Mesenteric fat pad (tissue), 1 donor: ENCODE results near the gene TBK1. TPM values are rescaled to one million over a fixed set of nuclear protein-coding genes. Genes with fewer than 3 reads are reported as not detected.
"Not testable (repeated sequence)": the region's sequence is repeated elsewhere in the genome, so short reads cannot be mapped to it uniquely, and the experiment has no call there.

ENCODE experiments used
- DNase-seq: peaks from one replicate; pipeline ENCODE4 v3.0.0-alpha.2; 2020; ENCODE audit warnings: low spot score
- total RNA-seq: library from RNA; stranded (reverse); fragmentation: NEBNext Ultra II Directional; extraction: Animal tissue kit (Norgen Biotek cat#: 25700); gene quantifications from one replicate; pipeline ENCODE4 v1.2.1, GENCODE V29; 2021
- donor health status: DM: yes; HTN: yes; CAD: no.

The TBK1 gene
- total RNA-seq, 1 donor from 2014 or later = 23.4 TPM

- no peak for DNase-seq
Observed at GRCh38 chr12:64494998-64495729, 43.2 kb downstream of the TBK1 start.

GRCh38 chr12:64496839-64497400, 45.0 kb downstream of the TBK1 start:
- DNase-seq = no peak

GRCh38 chr12:64497484-64497883, 45.6 kb downstream of the TBK1 start:
- no peak for DNase-seq

- DNase-seq = no peak
Observed at GRCh38 chr12:64497903-64498302, 46.0 kb downstream of the TBK1 start.

- DNase-seq = no peak
Observed at GRCh38 chr12:64500394-64500793, 48.5 kb downstream of the TBK1 start.

GRCh38 chr12:64501486-64501885, 49.6 kb downstream of the TBK1 start:
- DNase-seq = no peak

- DNase-seq = no peak
Observed at GRCh38 chr12:64506955-64507354, 55.0 kb downstream of the TBK1 start.

GRCh38 chr12:64510667-64511066, 58.7 kb downstream of the TBK1 start:
- no peak for DNase-seq

GRCh38 chr12:64518396-64518795, 66.5 kb downstream of the TBK1 start:
- no peak for DNase-seq

- no peak for DNase-seq
Observed at GRCh38 chr12:64521833-64522232, 69.9 kb downstream of the TBK1 start.

- no peak for DNase-seq
Observed at GRCh38 chr12:64522316-64522715, 70.4 kb downstream of the TBK1 start.

- no peak for DNase-seq
Observed at GRCh38 chr12:64522807-64523206, 70.9 kb downstream of the TBK1 start.

GRCh38 chr12:64523565-64524444, 71.9 kb downstream of the TBK1 start:
- not testable (repeated sequence) for DNase-seq

GRCh38 chr12:64525461-64526160, 73.7 kb downstream of the TBK1 start:
- DNase-seq = no peak

- no peak for DNase-seq
Observed at GRCh38 chr12:64526859-64527258, 74.9 kb downstream of the TBK1 start.

GRCh38 chr12:64528616-64529015, 76.7 kb downstream of the TBK1 start:
- no peak for DNase-seq

- no peak for DNase-seq
Observed at GRCh38 chr12:64530566-64530965, 78.6 kb downstream of the TBK1 start.

GRCh38 chr12:64531665-64532334, 79.9 kb downstream of the TBK1 start:
- no peak for DNase-seq

GRCh38 chr12:64532734-64533351, 80.9 kb downstream of the TBK1 start:
- DNase-seq = no peak

- DNase-seq = no peak
Observed at GRCh38 chr12:64534672-64535199, 82.8 kb downstream of the TBK1 start.
